Transverse colon (tissue), 4 donors: ENCODE data around the gene ERMP1. TPM values are rescaled to one million over a fixed set of nuclear protein-coding genes. Genes with fewer than 3 reads are reported as not detected.

ENCODE experiments used
- DNase-seq: peaks from one replicate; pipeline ENCODE4 v3.0.0-alpha.2; 2019
- H3K27ac ChIP-seq, 4 donors: fragments of 200-600 bp; sonication (generic); 2 replicates each; pipeline ENCODE4 v1.5.1; 2016 to 2018; ENCODE audit warnings: inconsistent platforms in 4 of 4
- H3K27me3 ChIP-seq: fragments of 200-600 bp; sonication (generic); 2 replicates; pipeline ENCODE4 v1.5.1; 2017; ENCODE audit warnings: inconsistent platforms
- H3K36me3 ChIP-seq, 4 donors: fragments of 200-600 bp; sonication (generic); 2 replicates each; pipeline ENCODE4 v1.5.1; 2017 to 2019; ENCODE audit warnings: inconsistent platforms in 4 of 4
- H3K4me1 ChIP-seq, 4 donors: fragments of 200-600 bp; sonication (generic); 2 replicates each; pipeline ENCODE4 v1.5.1; 2017 to 2020; ENCODE audit warnings: inconsistent platforms in 4 of 4
- H3K4me3 ChIP-seq, 4 donors: fragments of 200-600 bp; sonication (generic); 1 replicate in 1 of 4; 2 replicates in 3 of 4; pipeline versions ENCODE4 v1.5.1 to v1.6.1; 2017 to 2019; ENCODE audit warnings: inconsistent platforms in 4 of 4
- H3K9me3 ChIP-seq, 2 donors: fragments of 200-600 bp; sonication (generic); 2 replicates each; pipeline ENCODE4 v1.5.1; 2017 to 2019; ENCODE audit warnings: inconsistent platforms in 2 of 2
- CTCF ChIP-seq, 5 experiments: fragments of 200-600 bp in 3 of 5; fragments of 450-650 bp in 2 of 5; sonication (generic) in 3 of 5; IDR thresholded peaks; 1 replicate in 2 of 5; 2 replicates in 3 of 5; pipeline ENCODE4 v1.5.1; 2016 to 2017; ENCODE audit warnings: antibody characterized with exemption in 5 of 5, inconsistent platforms in 3 of 5, mild to moderate bottlenecking in 2 of 5, moderate library complexity in 1 of 5
- EP300 ChIP-seq: sonication (generic); formaldehyde crosslinking; IDR thresholded peaks from one replicate; pipeline ENCODE4 v1.6.1; 2017; ENCODE audit warnings: antibody characterized with exemption, low read depth
- POLR2A ChIP-seq: fragments of 450-650 bp; IDR thresholded peaks from one replicate; pipeline ENCODE4 v1.6.1; 2016; ENCODE audit warnings: antibody characterized with exemption, mild to moderate bottlenecking, moderate library complexity
- POLR2AphosphoS5 ChIP-seq, 3 donors: sonication (generic); formaldehyde crosslinking; IDR thresholded peaks; one replicate each; pipeline ENCODE4 v1.6.1; 2016; ENCODE audit warnings: antibody characterized with exemption in 3 of 3
- WGBS, 2 donors: methylation state at CpG; one replicate each; pipeline ENCODE4 v1.1.5; 2018; ENCODE audit warnings: low coverage in 1 of 2; 5-methylcytosine and 5-hydroxymethylcytosine counted together
- in situ Hi-C, 4 donors: fragments of 200-750 bp; cut with MboI; loops; one replicate each; pipeline versions ENCODE4 v1.15.0 to v1.15.1; 2017; ENCODE audit warnings: low sequenced_read_pairs in 3 of 4, low pct_ligation_motif_present in 1 of 4, low pct_unique_long_range_greater_than_20kb in 1 of 4
- intact Hi-C: fragments of 100-400 bp; cut with DNase I; formaldehyde crosslinking; loops from one replicate; pipeline ENCODE4 v1.15.1; 2023; ENCODE audit warnings: low total_unique reads
- total RNA-seq, 4 donors: library from RNA; depleted of rRNA; stranded (reverse); fragments of >200 nt; gene quantifications; one replicate each; pipeline ENCODE4 v1.1.0, GENCODE V29; 2016

The ERMP1 gene
- total RNA-seq, 4 donors from 2014 or later: 33.3 to 46.2 (median 34.8) TPM

- Histone ChIP-seq H3K36me3 (no peaks in the 10 kb centered on the region), H3K9me3 (no peaks in the 10 kb centered on the region), H3K27ac (no peak overlapping the region), H3K27me3 (no peaks in the 10 kb centered on the region), H3K4me1 (no peaks in the 10 kb centered on the region), H3K4me3 (no peak overlapping the region)
- no peak for DNase-seq
- WGBS, 2 donors: 82 to 100% methylated on average over 2 to 3 of the region's 3 CpGs
- TF ChIP-seq EP300 (no peak), POLR2AphosphoS5 (IDR thresholded peaks at IDR 0.05) (no peak), POLR2A (no peak), CTCF (IDR thresholded peaks at IDR 0.05) (no peak)
- intact Hi-C loops (no loop called here), in situ Hi-C loops (loop anchor here in 1 of 4 donors (10.0 kb wide), 1 partner anchor 64 kb away; no protein-coding TSS in a partner anchor)
Measured at GRCh38 chr9:5870691-5871090, 37.8 kb upstream of the ERMP1 start.

- Histone ChIP-seq H3K9me3 (no peaks in the 10 kb centered on the region), H3K27me3 (no peaks in the 10 kb centered on the region), H3K36me3 (no peaks in the 10 kb centered on the region), H3K27ac (no peak overlapping the region), H3K4me1 (no peaks in the 10 kb centered on the region), H3K4me3 (no peak overlapping the region)
- 87 to 100% methylated on average over 1 to 2 of the region's 2 CpGs for WGBS, 2 donors
- no peak for DNase-seq
- TF ChIP-seq EP300 (no peak), CTCF (IDR thresholded peaks at IDR 0.05) (no peak), POLR2AphosphoS5 (IDR thresholded peaks at IDR 0.05) (no peak), POLR2A (no peak)
- in situ Hi-C loops: loop anchor here in 1 of 4 donors (10.0 kb wide), 1 partner anchor 65 kb away; no protein-coding TSS in a partner anchor
- intact Hi-C loops: no loop called here
Measured at GRCh38 chr9:5870020-5870339, 37.1 kb upstream of the ERMP1 start.

DNA sequence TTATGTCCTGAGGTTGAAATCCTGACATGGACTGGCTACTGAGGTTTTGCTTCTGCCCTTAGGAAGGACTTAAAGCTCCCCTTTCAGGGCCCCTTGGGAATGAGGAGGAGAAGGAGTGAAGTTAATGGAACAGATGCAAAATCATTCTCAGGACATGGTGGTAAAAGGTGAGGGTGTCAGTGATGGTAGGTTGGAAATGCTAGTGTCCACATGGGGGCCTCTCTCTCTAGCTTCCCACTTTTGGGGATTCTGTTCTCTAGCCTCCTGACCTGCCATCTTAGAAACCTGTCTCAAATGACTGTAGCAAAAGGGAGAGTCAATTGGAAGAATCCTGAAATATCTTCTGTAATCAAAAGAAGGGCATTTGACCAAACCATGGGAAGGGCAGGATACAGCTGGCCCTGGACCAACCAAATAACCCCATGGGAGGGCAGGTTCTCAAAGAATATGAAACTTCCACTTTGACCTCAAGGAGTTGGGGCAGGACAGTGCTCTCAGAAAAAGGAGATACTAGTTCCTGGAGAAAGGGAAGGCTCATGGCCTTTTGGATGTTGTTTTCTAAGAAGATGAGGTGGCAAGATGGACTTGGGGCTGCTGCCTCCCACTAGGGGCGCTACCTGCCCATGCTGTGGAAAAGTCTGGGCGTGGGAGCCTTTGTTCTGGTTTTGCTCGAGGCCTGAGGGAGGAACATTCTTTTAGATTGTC lies 36.5 kb upstream of the ERMP1 start:
- intact Hi-C loops: no loop called here
- Histone ChIP-seq H3K36me3 (no peaks in the 10 kb centered on the region), H3K4me3 (no peak overlapping the region), H3K9me3 (no peaks in the 10 kb centered on the region), H3K27me3 (no peaks in the 10 kb centered on the region), H3K27ac (no peak overlapping the region), H3K4me1 (no peaks in the 10 kb centered on the region)
- in situ Hi-C loops: loop anchor here in 1 of 4 donors (10.0 kb wide), 1 partner anchor 65 kb away; no protein-coding TSS in a partner anchor
- TF ChIP-seq POLR2A: no peak
- peak in 1 of 5 experiments; percentile 12 for TF ChIP-seq CTCF (IDR thresholded peaks at IDR 0.05)
- WGBS, 2 donors: 79% methylated on average over 3 of the region's 3 CpGs; no CpG with 5 or more reads in 1 of the 2 donors
- no peak for DNase-seq

DNA sequence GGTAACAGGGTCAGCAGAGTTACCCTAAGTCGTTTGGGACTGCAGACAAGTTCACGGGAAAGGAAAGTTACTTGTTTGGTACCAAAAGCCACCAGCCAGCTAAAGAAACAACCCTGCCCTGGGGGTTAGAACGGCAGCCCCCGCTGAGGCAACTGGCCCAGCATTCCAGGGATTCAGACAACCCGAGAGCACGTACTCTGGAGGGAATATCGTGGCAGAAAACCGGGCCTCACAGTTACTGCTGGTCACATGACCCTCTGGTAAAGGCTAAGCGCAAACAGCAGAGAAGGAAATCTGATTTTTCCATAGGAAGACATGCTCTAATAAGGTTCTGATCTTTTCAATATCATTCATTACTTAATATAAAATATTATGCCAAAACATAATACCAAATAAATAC lies 35.3 kb upstream of the ERMP1 start:
- Histone ChIP-seq H3K27me3 (no peaks in the 10 kb centered on the region), H3K4me1 (peaks cover 0 to 8% (median 0%) of the 10 kb centered on the region in 4 donors), H3K27ac (no peak overlapping the region), H3K9me3 (no peaks in the 10 kb centered on the region), H3K4me3 (no peak overlapping the region), H3K36me3 (no peaks in the 10 kb centered on the region)
- 89% methylated on average over 9 of the region's 9 CpGs; no CpG with 5 or more reads in 1 of the 2 donors for WGBS, 2 donors
- no peak for DNase-seq
- in situ Hi-C loops (no loop called here), intact Hi-C loops (no loop called here)
- TF ChIP-seq POLR2AphosphoS5 (IDR thresholded peaks at IDR 0.05) (no peak), CTCF (IDR thresholded peaks at IDR 0.05) (no peak), EP300 (no peak), POLR2A (no peak)
